WTC11 (cell line): ENCODE measurements around the gene UBAP2.

Source experiments
- ATF6 ChIP-seq: sonication (generic); formaldehyde crosslinking; IDR thresholded peaks from 2 replicates; pipeline ENCODE4 v1.8.1; 2023; ENCODE audit warnings: mild to moderate bottlenecking, missing genetic modification reagents
- CTCF ChIP-seq: fragments of 200-600 bp; IDR thresholded peaks from 2 replicates; pipeline ENCODE4 v1.8.0; 2022; ENCODE audit warnings: antibody characterized with exemption
- ESRRA ChIP-seq: sonication (generic); formaldehyde crosslinking; IDR thresholded peaks from 2 replicates; pipeline ENCODE4 v1.8.1; 2022; ENCODE audit warnings: mild to moderate bottlenecking, missing genetic modification reagents, borderline replicate concordance
- IRF1 ChIP-seq: sonication (generic); formaldehyde crosslinking; IDR thresholded peaks from 2 replicates; pipeline ENCODE4 v1.8.0; 2023; ENCODE audit warnings: missing genetic modification reagents
- TP53 ChIP-seq: sonication (generic); formaldehyde crosslinking; IDR thresholded peaks from 2 replicates; pipeline ENCODE4 v1.8.1; 2023; ENCODE audit warnings: mild to moderate bottlenecking, missing genetic modification reagents

- no peak for TF ChIP-seq TP53 (CRISPR knock-in tag)
- TF ChIP-seq ESRRA = no peak
- no peak for TF ChIP-seq IRF1 (CRISPR knock-in tag)
- TF ChIP-seq CTCF = no peak
- TF ChIP-seq ATF6 = no peak
Measured at GRCh38 chr9:33993104-33993503, 55.6 kb downstream of the UBAP2 start.
